HG03196 (cell line): ENCODE results near the gene MYBPC2.

ENCODE experiments used
- ATAC-seq: cut with Tn5 transposase; IDR thresholded peaks from one replicate; pipeline ENCODE4 v1.9.1; 2021; ENCODE audit not compliant: unreplicated experiment

The MYBPC2 gene

DNA sequence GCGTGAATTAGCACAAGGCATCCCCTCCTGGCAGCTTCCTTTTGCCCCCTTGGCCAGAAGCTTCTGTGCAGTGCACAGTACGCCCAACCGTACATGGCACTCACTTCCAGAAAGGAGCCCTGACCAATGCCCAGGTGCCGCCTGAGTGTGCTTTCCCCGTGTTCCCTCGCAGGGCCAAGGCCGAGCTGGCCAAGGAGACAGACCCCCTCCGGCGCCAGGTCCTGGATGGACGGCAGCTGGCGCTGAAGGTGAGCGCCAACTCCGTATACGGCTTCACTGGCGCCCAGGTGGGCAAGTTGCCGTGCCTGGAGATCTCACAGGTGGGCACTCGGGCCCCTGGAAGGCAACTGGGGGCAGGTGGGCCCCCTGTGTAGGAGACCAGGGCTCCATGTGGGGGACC is 23.3 kb upstream of the MYBPC2 start:
- ATAC-seq: no peak

DNA sequence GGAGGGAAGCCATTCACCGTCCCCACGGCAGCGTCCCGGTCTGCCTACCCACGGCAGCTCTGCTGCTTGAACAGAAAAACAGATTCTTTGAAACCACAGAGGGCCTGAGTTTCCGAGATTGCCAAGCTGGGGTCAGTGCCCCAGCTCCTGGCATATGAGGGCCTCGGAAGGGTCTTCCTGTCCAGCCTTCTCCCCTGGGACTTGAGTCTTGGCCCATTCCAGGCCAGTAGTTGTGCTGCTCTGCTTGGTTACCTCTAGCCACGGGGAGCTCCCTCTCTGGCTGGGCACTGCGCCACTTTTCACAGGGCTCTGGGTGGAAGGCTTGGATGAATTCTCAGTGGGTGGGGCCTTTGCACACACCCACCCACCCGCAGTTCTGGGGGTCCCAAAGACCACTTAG is 22.6 kb upstream of the MYBPC2 start:
- no peak for ATAC-seq

- ATAC-seq: no peak
Observed at GRCh38 chr19:50412419-50412818, 20.3 kb upstream of the MYBPC2 start.

DNA sequence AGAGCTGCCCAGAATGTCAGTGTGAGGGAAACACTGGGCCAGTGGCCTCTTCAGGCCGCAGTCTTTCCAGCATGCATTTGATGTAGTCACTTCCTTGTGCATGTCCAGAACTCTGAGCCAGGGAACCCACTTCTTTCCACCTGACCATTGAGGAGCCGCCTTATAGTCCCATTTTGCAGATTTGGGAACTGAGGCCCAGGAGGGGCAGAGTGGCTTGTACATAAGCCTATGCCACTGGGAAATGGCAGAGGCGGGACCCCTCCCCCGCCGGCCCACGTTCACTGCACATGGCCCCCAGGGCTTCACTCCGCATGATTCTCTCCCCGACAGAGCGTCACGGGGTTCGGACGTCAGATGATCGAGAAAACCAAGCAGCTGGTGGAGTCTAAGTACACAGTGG is 19.6 kb upstream of the MYBPC2 start:
- no peak for ATAC-seq

DNA sequence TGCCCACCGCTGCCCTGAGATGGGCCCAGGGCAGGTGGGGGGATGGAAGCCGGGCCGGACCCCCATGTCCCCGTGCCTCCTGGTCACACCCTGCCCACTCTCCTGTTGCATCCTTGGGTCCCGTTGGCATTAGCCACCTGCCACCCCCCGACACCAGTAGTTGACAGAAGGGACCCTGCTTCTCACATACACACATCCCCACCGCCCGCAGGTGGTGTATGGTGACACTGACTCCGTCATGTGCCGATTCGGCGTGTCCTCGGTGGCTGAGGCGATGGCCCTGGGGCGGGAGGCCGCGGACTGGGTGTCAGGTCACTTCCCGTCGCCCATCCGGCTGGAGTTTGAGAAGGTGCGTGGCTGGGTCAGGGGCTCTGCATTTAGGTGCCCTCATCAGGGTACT is 19.2 kb upstream of the MYBPC2 start:
- no peak for ATAC-seq

DNA sequence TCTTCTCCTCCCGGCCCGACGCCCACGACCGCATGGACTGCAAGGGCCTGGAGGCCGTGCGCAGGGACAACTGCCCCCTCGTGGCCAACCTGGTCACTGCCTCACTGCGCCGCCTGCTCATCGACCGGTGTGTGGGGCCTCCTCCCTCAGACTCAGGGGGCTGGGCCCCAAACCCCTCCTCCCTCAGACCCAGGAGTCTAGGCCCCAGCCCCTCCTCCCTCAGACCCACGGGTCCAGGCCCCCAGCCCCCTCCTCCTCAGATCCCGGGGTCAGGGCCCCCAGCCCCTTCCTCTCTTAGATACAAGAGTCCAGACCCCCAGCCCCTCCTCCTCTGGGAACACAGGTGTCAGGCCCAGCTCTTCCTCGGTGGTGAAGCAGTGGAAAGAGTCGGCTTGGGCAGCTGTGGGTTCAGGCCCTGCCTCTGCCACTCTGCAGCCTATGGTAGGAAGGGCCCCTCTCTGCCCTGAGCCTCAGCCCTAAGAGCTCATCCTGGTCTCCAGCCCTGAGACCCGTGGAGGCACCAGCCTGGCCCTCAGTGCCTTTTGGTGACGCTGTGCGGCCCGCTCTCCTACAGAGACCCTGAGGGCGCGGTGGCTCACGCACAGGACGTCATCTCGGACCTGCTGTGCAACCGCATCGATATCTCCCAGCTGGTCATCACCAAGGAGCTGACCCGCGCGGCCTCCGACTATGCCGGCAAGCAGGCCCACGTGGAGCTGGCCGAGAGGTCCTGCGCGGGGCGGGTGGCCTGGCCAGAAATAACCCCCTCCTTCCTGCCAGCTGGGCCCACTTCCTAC is 17.6 kb upstream of the MYBPC2 start:
- ATAC-seq: no peak

- ATAC-seq: peak; percentile 29
Observed at GRCh38 chr19:50415661-50416033, 17.0 kb upstream of the MYBPC2 start.

DNA sequence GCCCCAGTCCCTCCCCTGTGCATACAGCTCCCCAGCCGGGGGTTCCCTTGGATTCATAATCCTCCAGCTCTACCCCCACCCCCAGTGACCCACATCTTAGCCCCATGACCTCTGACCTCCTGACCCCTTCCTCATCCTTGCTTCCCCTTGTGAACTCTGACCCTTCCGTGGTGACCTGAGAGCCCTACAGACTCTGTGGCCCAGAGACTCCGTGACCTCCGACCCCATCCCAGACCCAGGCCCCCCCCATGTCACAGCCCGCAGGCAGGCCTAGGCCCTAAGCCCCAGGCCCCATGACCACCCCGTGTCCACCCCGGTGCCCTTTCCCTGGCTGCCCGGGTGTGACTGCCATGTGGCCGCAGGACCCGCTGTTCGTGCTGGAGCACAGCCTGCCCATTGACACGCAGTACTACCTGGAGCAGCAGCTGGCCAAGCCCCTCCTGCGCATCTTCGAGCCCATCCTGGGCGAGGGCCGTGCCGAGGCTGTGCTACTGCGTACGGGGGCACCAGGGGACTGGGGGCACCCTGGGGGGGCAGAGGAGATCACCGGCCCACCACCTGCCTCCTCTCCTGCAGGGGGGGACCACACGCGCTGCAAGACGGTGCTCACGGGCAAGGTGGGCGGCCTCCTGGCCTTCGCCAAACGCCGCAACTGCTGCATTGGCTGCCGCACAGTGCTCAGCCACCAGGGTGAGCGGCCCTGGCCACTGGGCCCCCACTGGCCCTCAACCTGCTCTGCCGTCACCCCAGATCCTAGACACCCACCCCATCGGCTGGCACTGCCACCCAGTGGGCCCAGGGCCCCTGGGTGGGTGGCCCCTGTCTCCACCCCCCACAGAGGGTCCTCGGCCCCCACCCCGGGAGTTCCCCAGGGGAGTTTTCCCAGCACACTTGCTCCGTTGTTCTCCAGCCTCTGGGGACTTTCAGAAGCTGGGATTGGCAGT is 16.4 kb upstream of the MYBPC2 start:
- ATAC-seq: no peak

GRCh38 chr19:50417111-50418081 is 15.3 kb upstream of the MYBPC2 start:
- ATAC-seq: no peak

GRCh38 chr19:50418176-50419021 is 14.3 kb upstream of the MYBPC2 start, which contains the start of gene SPIB:
SPIB (plus strand) TSS chr19:50418938; CDS start chr19:50418963, 25 bp downstream.
- no peak for ATAC-seq

DNA sequence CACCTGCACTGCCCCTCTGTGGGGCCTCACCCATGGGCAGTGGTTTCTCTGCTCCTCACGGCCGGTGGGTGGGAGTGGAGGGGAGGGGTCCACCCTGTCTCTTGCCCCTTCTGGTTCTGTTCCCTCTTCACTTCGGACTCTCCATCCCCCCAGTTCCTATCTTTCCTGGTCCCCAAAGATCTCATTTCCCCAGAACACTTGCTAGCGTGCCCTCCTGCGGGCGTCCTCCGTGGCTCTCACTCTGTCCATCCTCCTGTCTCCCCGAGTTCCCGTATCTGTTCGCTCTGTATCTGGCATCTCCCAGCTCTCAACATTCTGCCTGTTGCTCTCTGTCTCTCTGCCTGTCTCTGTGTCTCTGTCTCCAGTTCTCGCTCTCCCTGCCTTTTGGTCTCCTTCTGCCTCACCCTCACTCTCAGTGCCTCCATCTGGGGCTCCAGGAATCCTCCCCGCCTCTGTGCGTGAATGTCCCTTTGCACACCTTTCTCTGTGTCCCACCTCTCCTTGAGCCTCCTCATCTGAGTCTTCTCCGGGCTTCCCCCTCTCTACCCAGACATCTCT is 13.6 kb upstream of the MYBPC2 start:
- no peak for ATAC-seq

GRCh38 chr19:50419580-50420035 is 13.1 kb upstream of the MYBPC2 start:
- no peak for ATAC-seq

GRCh38 chr19:50420127-50420526 is 12.6 kb upstream of the MYBPC2 start:
- ATAC-seq: no peak

GRCh38 chr19:50420808-50421207 is 11.9 kb upstream of the MYBPC2 start:
- ATAC-seq: no peak

GRCh38 chr19:50422397-50423278 is 10.1 kb upstream of the MYBPC2 start:
- no peak for ATAC-seq

DNA sequence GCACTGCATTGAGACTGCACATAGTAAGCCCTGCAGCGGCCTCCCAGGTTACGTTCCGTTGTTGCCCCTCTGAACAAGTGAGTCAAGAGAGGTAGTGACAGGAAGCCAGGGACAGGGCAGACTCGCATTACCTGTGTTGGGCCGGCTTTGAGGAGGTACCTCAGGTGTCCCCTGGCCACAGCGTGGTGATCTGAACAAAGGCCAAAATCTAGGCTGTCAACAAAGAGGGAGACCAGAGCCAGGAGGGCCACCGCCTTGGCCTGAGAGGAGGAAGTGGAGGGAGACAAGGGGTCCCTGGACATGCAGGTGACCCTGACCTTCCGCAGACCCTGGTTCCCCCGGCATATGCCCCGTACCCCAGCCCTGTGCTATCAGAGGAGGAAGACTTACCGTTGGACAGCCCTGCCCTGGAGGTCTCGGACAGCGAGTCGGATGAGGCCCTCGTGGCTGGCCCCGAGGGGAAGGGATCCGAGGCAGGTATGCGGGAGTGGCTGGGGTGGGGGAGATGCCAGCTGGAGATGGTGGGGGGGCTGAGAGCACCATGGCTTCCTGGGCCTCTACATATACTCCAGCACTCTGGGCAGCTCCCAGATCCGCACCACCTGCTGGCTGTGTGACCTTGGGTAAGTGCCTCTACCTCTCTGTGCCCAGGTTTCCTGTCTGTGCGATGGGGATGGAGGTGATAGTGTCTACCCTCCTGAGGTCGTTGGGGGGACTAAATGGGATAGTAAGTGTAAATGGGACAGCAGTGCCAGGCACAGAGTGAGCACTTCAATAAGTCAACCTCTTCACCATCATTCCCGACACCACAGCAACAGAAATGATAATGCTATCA is 9.2 kb upstream of the MYBPC2 start:
- ATAC-seq: no peak

GRCh38 chr19:50425581-50425980 is 7.1 kb upstream of the MYBPC2 start:
- no peak for ATAC-seq
